Bone marrow (tissue), 2 donors: ENCODE results near the gene TSPAN16.

Source experiments
- DNase-seq, 2 donors: peaks; one replicate each; lab custom pipeline; 2025; lab: John Stamatoyannopoulos, UW

The TSPAN16 gene

GRCh38 chr19:11295665-11296245, at the start of gene TSPAN16:
Gene TSPAN16 (plus strand): TSS chr19:11296160. CDS start chr19:11296298, 138 bp downstream.
- no peak for DNase-seq

- DNase-seq = no peak
These were observed 49.0 kb upstream of the TSPAN16 start for GRCh38 chr19:11246941-11247340.

GRCh38 chr19:11247391-11247790, 48.6 kb upstream of the TSPAN16 start:
- no peak for DNase-seq

- no peak for DNase-seq
These were observed 48.0 kb upstream of the TSPAN16 start for GRCh38 chr19:11247934-11248333.

GRCh38 chr19:11248852-11249251, 47.1 kb upstream of the TSPAN16 start:
- no peak for DNase-seq

- DNase-seq = no peak
These were observed 44.7 kb upstream of the TSPAN16 start for GRCh38 chr19:11251217-11251616.

- no peak for DNase-seq
These were observed 44.2 kb upstream of the TSPAN16 start for GRCh38 chr19:11251650-11252314.

- DNase-seq = no peak
These were observed 43.1 kb upstream of the TSPAN16 start for GRCh38 chr19:11252665-11253355.

- no peak for DNase-seq
These were observed 41.3 kb upstream of the TSPAN16 start for GRCh38 chr19:11254666-11255065.

GRCh38 chr19:11256189-11256588, 39.8 kb upstream of the TSPAN16 start:
- no peak for DNase-seq

GRCh38 chr19:11257846-11258380, 38.0 kb upstream of the TSPAN16 start:
- DNase-seq = no peak

- no peak for DNase-seq
These were observed 35.0 kb upstream of the TSPAN16 start for GRCh38 chr19:11260996-11261395.

GRCh38 chr19:11261431-11261970, 34.5 kb upstream of the TSPAN16 start:
- DNase-seq = no peak

GRCh38 chr19:11261971-11262839, 33.8 kb upstream of the TSPAN16 start, which contains the start of gene DOCK6:
Gene DOCK6 (minus strand): TSS chr19:11262524. CDS start chr19:11262440, 84 bp downstream.
- no peak for DNase-seq

- no peak for DNase-seq
These were observed 32.2 kb upstream of the TSPAN16 start for GRCh38 chr19:11263726-11264125.

GRCh38 chr19:11264452-11265176, 31.3 kb upstream of the TSPAN16 start:
- DNase-seq = no peak

- DNase-seq = no peak
These were observed 30.7 kb upstream of the TSPAN16 start for GRCh38 chr19:11265177-11265784.

- no peak for DNase-seq
These were observed 30.1 kb upstream of the TSPAN16 start for GRCh38 chr19:11265785-11266236.

- DNase-seq = no peak
These were observed 28.5 kb upstream of the TSPAN16 start for GRCh38 chr19:11267316-11268085.
